GM23248 (cell line): Measurements from ENCODE around the gene PDCD1LG2.

Source experiments
- EZH2 ChIP-seq: fragments of 200-600 bp; sonication (generic); IDR thresholded peaks from 2 replicates; pipeline ENCODE4 v1.6.1; 2018; ENCODE audit warnings: antibody characterized with exemption, mild to moderate bottlenecking; ENCODE audit not compliant: insufficient read depth, poor library complexity, severe bottlenecking
- EZH2phosphoT487 ChIP-seq: fragments of 200-600 bp; sonication (generic); IDR thresholded peaks from 2 replicates; pipeline ENCODE4 v1.6.1; 2018; ENCODE audit warnings: antibody characterized with exemption, moderate library complexity, mild to moderate bottlenecking, low read depth; ENCODE audit not compliant: insufficient read depth

DNA sequence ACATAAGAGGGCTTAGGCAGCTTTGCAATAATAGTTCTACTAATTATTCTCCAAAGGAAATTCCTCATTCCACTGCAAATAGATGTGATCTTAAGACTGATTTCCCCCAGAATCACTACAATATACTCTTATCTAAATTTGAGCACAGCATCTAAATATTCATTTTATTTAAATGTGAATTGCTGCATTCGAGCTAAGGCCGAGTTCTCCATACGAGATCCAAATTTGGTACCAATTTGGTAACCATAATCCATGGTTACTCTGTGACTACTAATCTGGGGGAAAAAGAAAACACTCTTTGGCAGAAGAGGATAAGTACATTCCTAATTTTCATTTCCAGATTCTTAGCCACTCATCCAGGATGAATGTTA is 98.9 kb downstream of the PDCD1LG2 start:
- no peak for TF ChIP-seq EZH2
- TF ChIP-seq EZH2phosphoT487 = no peak
